Kidney glomerular epithelial cell (primary cell): ENCODE measurements around the gene NFKBIL1.
"Not testable (repeated sequence)": the region's sequence is repeated elsewhere in the genome, so short reads cannot be mapped to it uniquely, and the experiment has no call there.

ENCODE experiments used
- DNase-seq: peaks from one replicate; lab custom pipeline; 2025; lab: John Stamatoyannopoulos, UW

NFKBIL1 gene

GRCh38 chr6:31580807-31581433 lies 33.5 kb downstream of the NFKBIL1 start:
- DNase-seq = peak; percentile 83

GRCh38 chr6:31581434-31582229 lies 34.2 kb downstream of the NFKBIL1 start:
- DNase-seq = no peak

GRCh38 chr6:31582230-31582643 lies 34.8 kb downstream of the NFKBIL1 start, which contains the start of gene LTB:
Gene LTB (minus strand): TSS chr6:31582424. CDS start chr6:31582417, 7 bp downstream.
- DNase-seq = no peak

DNA sequence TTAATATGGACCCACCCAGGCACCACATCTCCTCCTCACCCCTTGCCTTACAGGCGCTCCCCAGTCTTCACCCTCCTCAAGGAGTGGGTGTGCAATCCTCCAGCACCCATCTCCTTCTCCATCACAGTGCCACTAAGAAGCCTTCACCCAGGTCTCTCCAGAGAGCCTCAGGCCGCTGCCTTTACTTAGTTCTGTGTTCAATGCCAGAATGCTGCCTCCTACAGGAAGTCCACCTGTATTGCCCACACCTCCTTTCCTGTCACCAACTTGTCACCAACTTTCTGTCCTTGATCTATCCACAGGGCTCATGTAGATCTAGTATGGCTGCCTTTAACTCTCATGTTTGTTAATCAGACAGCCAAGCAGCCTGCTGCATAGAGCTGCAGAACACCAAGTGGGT lies 38.1 kb downstream of the NFKBIL1 start:
- no peak for DNase-seq

- no peak for DNase-seq
Observed at GRCh38 chr6:31586008-31586407, 38.6 kb downstream of the NFKBIL1 start, which contains the start of gene LST1. Gene LST1 (plus strand): TSS chr6:31586277. CDS start chr6:31587300, 1,023 bp downstream.

DNA sequence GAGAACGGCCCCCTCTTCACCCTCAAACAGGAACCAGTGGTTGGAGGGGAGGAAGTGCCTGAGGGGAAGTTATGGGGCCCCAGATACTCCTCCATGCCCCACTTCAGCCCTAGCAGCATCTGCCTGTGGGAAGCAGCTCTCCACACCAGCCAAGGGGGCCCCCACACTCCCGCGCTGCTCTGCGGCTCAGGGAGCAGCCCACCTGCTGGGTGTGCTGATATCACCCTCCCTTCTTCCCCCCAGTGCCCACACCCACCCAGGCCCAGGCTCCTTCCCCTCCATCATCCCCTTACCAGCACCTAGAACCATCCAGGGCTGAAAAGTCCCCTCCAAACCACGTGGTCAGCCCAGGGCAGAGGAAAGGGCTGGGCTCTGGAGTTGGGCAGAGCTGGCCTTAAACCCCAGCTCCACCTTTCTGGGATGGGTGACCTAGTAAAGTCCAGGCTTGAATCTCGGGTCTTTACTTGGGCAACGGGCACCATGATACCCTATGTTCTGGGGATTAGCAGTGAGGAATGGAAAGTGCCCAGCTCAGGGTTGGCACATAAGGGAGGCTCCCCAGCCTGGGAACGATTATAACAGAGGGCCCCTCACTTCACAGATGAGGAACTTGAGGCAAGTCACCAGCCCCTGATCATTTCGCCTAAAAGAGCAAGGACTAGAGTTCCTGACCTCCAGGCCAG lies 39.3 kb downstream of the NFKBIL1 start:
- DNase-seq = no peak

GRCh38 chr6:31587791-31588777 lies 40.7 kb downstream of the NFKBIL1 start:
- no peak for DNase-seq

DNA sequence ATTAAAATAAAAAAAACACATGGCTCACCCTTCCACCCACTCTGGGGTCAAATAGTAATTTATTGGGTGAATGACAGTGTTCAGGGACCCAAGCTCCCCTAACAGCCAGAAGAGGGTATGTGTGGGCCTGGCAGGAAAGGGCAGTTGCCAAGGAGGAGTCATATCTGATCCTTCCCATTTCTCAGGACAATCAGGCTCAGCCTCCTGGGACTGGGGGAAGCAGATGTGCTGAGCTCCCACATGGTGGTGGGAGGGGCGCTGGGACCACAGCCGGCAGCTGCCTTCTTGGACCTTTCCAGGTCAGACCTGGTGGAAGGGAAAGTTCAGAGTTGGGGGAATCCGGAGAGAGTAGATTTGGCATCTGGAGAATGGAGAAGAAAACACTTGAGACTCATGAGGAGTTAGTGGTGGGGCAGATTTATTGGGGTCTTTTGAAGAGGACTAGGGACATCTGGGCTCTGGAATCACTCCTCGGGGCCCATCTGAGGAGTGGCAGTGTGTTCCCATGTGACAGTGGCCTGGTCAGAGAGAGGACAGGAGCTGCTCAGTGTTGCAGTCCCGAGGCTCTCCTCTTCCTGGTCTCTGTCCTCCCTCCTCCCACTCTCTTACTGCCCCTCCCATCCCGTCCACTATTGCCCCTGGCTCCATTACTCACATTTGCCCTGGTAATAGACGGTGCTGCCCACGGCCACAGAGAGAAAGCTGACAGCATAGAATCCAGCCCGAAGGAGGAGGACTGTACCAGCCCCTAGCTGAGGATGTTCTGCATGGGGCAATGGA lies 41.7 kb downstream of the NFKBIL1 start:
- no peak for DNase-seq

- not testable (repeated sequence) for DNase-seq
Observed at GRCh38 chr6:31590691-31591090, 43.3 kb downstream of the NFKBIL1 start.

GRCh38 chr6:31592396-31592771 lies 45.0 kb downstream of the NFKBIL1 start:
- DNase-seq = no peak

DNA sequence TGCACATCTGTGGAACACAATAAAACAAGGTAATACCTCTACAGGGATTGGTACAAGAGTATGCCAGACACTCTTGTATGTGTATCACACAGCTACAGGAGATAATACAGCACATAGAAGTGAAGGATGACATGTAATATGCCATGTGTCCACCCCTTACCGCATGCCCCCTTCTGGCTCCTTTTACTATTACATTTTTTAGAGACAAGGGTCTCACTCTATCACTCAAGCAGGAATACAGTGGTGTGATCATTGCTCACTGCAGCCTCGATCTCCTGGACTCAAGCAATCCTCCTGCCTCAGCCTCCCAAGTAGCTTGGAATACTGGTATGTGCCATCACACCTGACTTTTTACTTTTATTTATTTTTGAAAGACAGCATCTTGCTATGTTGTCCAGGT lies 49.6 kb downstream of the NFKBIL1 start:
- peak; percentile 17 for DNase-seq

- no peak for DNase-seq
Observed at GRCh38 chr6:31607317-31607716, 59.9 kb downstream of the NFKBIL1 start.
